GM19395 (cell line): ENCODE data around the gene MLEC.

Source experiments
- ATAC-seq: cut with Tn5 transposase; IDR thresholded peaks from one replicate; pipeline ENCODE4 v1.9.1; 2021; ENCODE audit warnings: mild to moderate bottlenecking, moderate library complexity; ENCODE audit not compliant: unreplicated experiment

The MLEC gene, protein sequence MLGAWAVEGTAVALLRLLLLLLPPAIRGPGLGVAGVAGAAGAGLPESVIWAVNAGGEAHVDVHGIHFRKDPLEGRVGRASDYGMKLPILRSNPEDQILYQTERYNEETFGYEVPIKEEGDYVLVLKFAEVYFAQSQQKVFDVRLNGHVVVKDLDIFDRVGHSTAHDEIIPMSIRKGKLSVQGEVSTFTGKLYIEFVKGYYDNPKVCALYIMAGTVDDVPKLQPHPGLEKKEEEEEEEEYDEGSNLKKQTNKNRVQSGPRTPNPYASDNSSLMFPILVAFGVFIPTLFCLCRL

GRCh38 chr12:120686690-120687577 lies at the start of gene MLEC:
Gene MLEC (plus strand): TSS chr12:120687149. CDS start chr12:120687297, 148 bp downstream.
- ATAC-seq, result peak; percentile 71

GRCh38 chr12:120639771-120640721 lies 46.9 kb upstream of the MLEC start, which contains the start of gene CABP1:
Gene CABP1 (plus strand): TSS chr12:120640626. CDS start chr12:120640686, 60 bp downstream.
- ATAC-seq, result peak; percentile 77

- ATAC-seq, result peak; percentile 43
These were observed 45.8 kb upstream of the MLEC start for GRCh38 chr12:120640861-120641833.

- ATAC-seq, result no peak
These were observed 44.8 kb upstream of the MLEC start for GRCh38 chr12:120642121-120642520.

GRCh38 chr12:120642826-120643225 lies 44.1 kb upstream of the MLEC start:
- no peak for ATAC-seq

DNA sequence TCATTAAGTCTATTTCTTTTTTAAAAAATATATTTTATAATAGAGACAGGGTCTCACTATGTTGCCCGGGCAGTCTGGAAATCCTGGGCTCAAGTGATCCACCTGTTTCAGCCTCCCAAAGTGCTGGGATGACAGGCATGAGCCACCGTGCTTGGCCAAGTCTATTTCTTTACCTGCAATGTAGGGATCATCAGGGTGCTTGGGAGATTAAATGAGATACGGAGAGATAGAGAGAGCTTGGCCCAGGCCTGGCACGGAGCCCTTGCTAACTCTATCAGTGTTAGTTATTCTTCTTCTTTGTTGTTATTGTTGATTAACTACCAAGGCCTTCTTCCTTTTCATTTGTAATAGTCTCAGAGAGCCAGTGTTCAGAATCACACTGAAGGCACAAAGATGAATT lies 43.4 kb upstream of the MLEC start:
- ATAC-seq, result no peak

- no peak for ATAC-seq
These were observed 40.9 kb upstream of the MLEC start for GRCh38 chr12:120646044-120646443.

- no peak for ATAC-seq
These were observed 39.6 kb upstream of the MLEC start for GRCh38 chr12:120647375-120647755.

GRCh38 chr12:120649442-120650232 lies 37.3 kb upstream of the MLEC start:
- ATAC-seq, result no peak

DNA sequence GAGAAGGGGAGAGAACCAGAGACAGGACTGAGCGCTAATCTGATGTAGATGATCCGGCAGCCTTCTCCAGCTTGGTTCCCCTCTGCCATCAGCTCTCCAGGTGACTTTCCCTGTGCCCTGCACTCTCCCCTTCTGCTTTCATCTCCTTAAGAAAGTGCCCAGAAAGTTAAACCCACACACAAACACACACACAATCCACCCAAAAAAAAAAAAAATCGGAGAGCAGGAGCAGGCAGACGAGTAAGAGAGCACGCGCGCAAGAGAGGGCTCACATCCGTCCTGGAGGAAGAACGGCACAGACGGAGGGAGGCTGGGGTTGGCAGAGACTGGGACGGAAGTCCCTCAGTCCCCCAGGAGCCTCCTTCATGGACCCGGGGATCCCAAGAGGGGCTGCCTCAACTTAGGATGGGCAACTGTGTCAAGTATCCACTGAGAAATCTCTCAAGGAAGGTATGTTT lies 36.7 kb upstream of the MLEC start:
- no peak for ATAC-seq

DNA sequence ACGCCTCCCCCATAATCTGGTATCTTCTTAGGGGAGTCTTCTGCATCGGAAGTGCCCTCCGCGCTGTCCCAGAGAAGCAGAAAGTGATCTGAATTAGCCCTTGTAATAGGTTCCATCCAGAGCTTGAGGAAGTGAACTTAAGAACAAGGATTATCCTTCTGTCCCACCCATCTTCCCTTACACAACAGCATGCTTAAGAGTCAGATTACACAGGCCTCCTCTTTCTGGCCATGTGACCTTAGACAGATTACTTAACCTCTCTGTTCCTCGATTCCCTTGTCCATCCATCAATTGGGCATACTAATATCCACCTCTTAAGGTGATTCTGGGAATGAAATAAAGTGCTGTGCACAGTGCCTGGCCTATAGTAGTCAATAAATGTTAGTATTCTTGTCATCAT lies 35.1 kb upstream of the MLEC start:
- no peak for ATAC-seq

DNA sequence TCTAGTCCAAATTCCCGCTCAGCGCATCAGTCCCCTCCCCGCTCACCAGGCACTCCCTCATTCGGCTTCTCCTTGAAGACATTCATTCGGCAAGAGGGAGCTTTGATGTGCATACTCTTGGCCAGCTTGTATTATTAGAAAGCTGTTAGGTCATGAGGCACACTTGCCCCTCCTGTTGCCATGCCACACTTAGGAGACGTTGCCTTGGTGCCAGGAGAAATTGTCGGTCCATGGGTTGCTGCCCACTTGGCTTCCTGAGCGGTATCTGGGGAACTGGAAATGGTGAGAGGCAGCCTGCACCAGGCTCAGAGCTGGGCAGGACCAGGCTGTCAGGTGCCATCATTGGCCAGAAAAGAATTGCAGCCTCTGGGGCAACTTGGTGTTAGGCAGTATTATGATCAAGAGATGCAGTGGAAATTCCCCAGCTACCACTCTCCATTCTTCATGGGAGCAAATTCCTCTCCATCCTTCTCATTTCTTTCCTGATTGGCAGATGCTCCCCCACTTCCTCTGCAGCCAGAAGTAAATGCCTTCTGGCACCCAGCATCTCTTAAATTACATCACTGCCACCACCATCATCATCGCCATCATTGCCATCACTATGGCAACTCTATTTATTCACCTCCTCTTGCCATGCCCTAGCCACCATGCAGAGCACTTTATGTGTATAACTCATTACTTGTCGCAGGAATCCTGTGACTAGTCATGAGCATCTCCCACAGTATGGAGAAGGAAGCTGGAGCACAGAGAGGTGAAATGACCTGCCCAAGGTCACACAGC lies 34.1 kb upstream of the MLEC start:
- ATAC-seq, result no peak

DNA sequence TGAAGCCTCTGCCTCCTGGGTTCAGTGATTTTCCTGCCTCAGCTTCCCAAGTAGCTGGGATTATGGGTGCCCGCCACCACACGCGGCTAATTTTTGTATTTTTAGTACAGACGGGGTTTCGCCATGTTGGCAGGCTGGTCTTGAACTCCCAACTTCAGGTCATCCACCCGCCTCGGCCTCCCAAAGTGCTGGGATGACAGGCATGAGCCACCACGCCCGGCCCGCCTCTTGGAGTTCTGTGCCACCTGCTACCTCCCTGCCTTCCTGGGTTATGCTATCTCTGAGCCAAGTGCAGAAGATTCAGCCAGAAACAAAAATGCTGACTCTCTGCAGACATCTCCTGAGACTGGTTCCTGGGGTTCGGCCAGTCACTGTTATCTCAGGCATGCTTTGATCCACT lies 33.3 kb upstream of the MLEC start:
- no peak for ATAC-seq

DNA sequence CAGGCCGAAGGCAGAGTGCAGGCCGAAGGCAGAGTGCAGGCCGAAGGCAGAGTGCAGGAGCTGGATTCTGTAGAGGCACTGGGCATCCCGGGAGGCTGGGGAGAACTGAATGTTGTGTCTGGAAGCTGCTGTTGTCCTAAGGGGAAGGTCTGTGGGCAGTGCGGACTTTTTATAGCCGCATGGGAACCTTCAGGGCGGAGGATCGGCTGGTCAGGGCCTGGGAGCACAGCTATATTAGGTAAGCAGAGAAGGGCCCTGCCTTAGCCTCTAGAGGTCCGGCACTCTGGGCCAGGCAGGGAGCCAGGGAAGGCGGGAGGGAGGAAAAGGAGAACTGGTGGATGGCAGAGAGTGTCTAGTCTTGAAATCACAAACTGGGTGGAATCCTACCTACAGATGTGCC lies 32.3 kb upstream of the MLEC start:
- no peak for ATAC-seq

- ATAC-seq, result no peak
These were observed 30.9 kb upstream of the MLEC start for GRCh38 chr12:120656008-120656407.

GRCh38 chr12:120658286-120659150 lies 28.4 kb upstream of the MLEC start:
- no peak for ATAC-seq

DNA sequence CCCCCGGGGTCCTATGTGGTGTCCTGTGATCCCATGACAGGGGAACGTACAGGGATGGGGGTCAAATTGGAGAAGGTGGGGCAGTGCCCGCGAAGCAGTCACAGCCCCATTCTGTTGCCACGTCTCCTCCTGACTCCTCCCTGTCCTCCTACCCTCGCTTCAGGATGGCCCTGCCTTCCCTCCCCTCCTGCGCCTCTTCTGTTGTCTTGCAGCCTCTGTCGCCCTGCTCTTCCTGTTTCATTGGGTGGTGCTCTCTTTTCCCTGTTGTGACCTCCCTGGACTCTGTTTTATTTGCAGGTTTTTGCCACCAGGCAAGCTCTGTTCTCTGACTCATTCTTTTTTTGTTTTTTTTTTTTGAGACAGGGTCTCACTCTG lies 27.8 kb upstream of the MLEC start:
- no peak for ATAC-seq
